Right renal pelvis (tissue), 4 donors: ENCODE data around the gene SMIM9. TPM values are rescaled to one million over a fixed set of nuclear protein-coding genes. Genes with fewer than 3 reads are reported as not detected.
"Not testable (repeated sequence)": the region's sequence is repeated elsewhere in the genome, so short reads cannot be mapped to it uniquely, and the experiment has no call there.

ENCODE experiments used
- DNase-seq, 4 donors: peaks; one replicate each; pipeline ENCODE4 v3.0.0-alpha.2; 2013; ENCODE audit warnings: low read depth in 4 of 4, low spot score in 3 of 4, missing footprints in 1 of 4
- polyA plus RNA-seq, 4 donors: library from polyadenylated mRNA; unstranded; fragments of 120-200 nt; gene quantifications; one replicate each; pipeline ENCODE4 v1.2.1, GENCODE V29; 2013; ENCODE audit not compliant: insufficient read length in 4 of 4

The SMIM9 gene
- polyA plus RNA-seq: not detected

- no peak for DNase-seq
These were observed at the start of gene SMIM9 for GRCh38 chrX:154834562-154834961. SMIM9 (minus strand) TSS chrX:154834662; CDS start chrX:154830856, 3,806 bp downstream.

- DNase-seq: not testable (repeated sequence)
These were observed 49.6 kb upstream of the SMIM9 start for GRCh38 chrX:154884069-154884468.

- DNase-seq: no peak
These were observed 38.9 kb upstream of the SMIM9 start for GRCh38 chrX:154873329-154873728.

- DNase-seq: not testable (repeated sequence)
These were observed 34.1 kb upstream of the SMIM9 start for GRCh38 chrX:154868522-154868921.

GRCh38 chrX:154855256-154855655 lies 20.8 kb upstream of the SMIM9 start:
- no peak for DNase-seq

GRCh38 chrX:154850957-154851611 lies 16.6 kb upstream of the SMIM9 start:
- no peak for DNase-seq

GRCh38 chrX:154840856-154841255 lies 6.4 kb upstream of the SMIM9 start:
- DNase-seq: peak in 1 of 4 donors; percentile 0

- no peak for DNase-seq
These were observed 1.7 kb upstream of the SMIM9 start for GRCh38 chrX:154836163-154836562.

GRCh38 chrX:154833746-154834274 lies 652 bp downstream of the SMIM9 start:
- DNase-seq: no peak

- no peak for DNase-seq
These were observed 4.5 kb downstream of the SMIM9 start for GRCh38 chrX:154829926-154830442.

- DNase-seq: no peak
These were observed 5.3 kb downstream of the SMIM9 start for GRCh38 chrX:154829134-154829533.

GRCh38 chrX:154828016-154828408 lies 6.5 kb downstream of the SMIM9 start:
- DNase-seq: no peak

- no peak for DNase-seq
These were observed 7.1 kb downstream of the SMIM9 start for GRCh38 chrX:154827194-154828015.

GRCh38 chrX:154825586-154825985 lies 8.9 kb downstream of the SMIM9 start:
- DNase-seq: not testable (repeated sequence)

GRCh38 chrX:154824638-154825037 lies 9.8 kb downstream of the SMIM9 start:
- no peak for DNase-seq

- no peak for DNase-seq
These were observed 12.4 kb downstream of the SMIM9 start for GRCh38 chrX:154822029-154822428.

GRCh38 chrX:154821523-154821922 lies 12.9 kb downstream of the SMIM9 start:
- no peak for DNase-seq

GRCh38 chrX:154819771-154820341 lies 14.6 kb downstream of the SMIM9 start:
- DNase-seq: no peak

GRCh38 chrX:154818916-154819770 lies 15.3 kb downstream of the SMIM9 start:
- no peak for DNase-seq

- DNase-seq: not testable (repeated sequence)
These were observed 17.3 kb downstream of the SMIM9 start for GRCh38 chrX:154817048-154817618.
